D721Med (cell line): ENCODE measurements around the gene CHCHD6.

ENCODE experiments used
- DNase-seq: peaks from one replicate; pipeline ENCODE4 v3.0.0; 2011; ENCODE audit warnings: low spot score; ENCODE audit not compliant: insufficient read length
- FAIRE-seq: peaks from 2 replicates; lab custom pipeline; 2011; peaks lifted over from hg19 to GRCh38; lab: Jason Lieb, UNC
- TF ChIP-seq, protein P1 (sequence below): IDR thresholded peaks from 2 replicates; pipeline ENCODE4 v1.5.1; 2012; ENCODE audit warnings: mild to moderate bottlenecking, control low read depth; ENCODE audit not compliant: insufficient read depth; ENCODE audit errors: missing control alignments

The CHCHD6 gene

DNA sequence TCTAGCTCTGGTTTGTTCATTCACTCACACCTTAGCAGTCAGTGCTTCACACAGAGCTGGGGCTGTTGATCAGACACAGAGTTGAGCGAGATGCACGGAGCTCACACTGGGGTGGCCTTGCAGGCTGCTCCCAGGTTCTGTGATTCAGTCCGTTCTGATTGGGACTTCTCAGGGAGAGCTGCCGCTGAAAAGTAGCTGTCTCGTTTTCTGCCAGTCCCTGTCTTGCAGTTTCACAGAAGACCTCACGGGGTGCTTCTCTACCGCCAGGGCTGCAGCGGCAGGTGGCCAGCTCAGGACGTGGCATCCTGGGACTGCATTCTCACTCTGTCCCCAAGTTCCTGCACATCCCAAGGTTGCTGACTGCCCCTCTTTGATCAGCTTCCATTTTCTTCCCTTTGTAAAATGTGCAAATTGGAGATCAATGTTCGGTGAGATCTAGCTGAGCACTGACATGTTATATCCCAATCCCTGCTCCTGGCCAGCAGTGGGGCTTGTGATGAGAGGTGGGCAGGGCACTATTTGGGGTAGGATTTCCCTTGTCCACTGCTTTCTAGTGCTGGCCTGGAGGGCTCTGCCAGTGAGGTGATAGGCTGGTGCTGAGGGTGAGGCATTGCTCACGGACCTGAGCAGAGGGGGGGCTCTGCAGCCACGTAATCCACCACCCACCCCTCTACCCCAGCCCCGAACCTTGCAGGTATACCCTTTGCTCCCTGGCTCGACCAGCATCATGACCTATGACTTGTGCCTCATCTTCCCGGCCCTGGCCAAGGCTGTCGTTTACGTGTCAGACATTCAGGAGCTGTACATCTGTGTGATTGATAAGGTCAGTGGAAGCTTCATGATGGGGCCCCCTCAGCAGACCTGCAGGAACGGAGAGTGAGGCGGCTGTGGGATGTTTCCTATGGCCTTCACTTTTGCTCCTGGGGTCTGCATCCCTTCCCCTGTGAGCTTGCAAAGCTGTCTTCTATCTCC, 43.8 kb upstream of the CHCHD6 start:
- DNase-seq, result no peak
- no peak for FAIRE-seq

DNA sequence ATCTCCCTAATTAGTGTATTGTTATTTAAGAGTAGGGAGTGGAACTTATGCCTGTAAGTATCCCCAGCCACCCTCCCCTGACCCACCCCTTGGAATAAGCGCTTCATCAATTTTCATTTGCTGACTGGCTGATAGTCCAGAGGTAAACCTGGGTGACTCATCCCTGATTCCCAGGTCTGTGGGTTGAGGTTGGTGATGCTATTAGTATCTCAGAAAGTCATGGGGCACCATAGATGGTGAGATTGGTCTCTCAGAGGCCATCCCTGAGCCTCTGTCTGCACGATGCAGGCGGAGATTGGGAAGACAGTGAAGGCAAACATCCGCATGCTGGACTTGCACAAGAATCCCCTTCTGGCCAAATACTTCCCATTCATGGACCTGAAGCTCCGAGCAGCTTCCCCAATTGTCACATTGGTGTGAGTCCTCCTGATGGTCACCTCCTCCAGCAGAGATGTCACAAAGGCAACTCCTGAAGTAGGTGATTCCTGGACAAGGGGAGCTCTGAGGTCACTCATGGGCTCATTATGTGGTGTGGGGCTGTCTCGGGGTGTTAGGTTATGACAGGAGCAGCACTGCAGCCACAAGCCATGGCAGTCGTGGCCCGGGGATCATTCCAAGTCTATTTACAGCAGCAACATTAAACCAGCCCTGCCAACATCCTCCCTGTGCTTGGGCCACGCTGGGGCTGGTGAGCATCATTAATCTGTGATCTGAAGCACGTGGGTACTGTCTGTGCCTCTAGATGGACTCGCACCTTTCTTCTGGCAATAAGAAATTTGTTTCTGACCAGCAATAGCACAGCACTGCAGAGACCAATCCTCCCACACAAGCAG, 42.3 kb upstream of the CHCHD6 start:
- TF ChIP-seq, protein P1, sequence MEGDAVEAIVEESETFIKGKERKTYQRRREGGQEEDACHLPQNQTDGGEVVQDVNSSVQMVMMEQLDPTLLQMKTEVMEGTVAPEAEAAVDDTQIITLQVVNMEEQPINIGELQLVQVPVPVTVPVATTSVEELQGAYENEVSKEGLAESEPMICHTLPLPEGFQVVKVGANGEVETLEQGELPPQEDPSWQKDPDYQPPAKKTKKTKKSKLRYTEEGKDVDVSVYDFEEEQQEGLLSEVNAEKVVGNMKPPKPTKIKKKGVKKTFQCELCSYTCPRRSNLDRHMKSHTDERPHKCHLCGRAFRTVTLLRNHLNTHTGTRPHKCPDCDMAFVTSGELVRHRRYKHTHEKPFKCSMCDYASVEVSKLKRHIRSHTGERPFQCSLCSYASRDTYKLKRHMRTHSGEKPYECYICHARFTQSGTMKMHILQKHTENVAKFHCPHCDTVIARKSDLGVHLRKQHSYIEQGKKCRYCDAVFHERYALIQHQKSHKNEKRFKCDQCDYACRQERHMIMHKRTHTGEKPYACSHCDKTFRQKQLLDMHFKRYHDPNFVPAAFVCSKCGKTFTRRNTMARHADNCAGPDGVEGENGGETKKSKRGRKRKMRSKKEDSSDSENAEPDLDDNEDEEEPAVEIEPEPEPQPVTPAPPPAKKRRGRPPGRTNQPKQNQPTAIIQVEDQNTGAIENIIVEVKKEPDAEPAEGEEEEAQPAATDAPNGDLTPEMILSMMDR, result no peak
- no peak for FAIRE-seq
- DNase-seq, result no peak

More for the DNA sequence above, 43.8 kb upstream of the CHCHD6 start:
- TF ChIP-seq, protein P1, result no peak

DNA sequence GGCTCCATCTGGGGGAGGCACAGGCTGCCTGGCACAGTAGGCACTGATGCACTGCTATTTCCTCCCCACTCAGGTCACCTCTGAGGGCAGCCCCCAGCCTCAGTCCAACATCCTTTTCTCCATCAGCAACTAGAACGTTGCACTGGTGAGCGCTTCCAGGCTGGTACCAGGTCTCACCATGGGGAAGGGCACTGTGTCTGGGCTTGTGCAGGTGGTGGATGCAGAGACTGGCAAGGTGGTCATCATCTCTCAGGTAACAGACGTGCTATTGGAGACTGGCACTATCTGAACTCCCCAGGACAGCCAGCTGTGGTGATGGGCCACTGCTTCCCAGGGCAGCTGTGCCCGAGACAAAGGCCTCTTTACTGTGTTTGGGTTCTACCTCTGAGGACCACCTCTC, 40.8 kb upstream of the CHCHD6 start:
- no peak for FAIRE-seq
- TF ChIP-seq, protein P1, result no peak
- no peak for DNase-seq

DNA sequence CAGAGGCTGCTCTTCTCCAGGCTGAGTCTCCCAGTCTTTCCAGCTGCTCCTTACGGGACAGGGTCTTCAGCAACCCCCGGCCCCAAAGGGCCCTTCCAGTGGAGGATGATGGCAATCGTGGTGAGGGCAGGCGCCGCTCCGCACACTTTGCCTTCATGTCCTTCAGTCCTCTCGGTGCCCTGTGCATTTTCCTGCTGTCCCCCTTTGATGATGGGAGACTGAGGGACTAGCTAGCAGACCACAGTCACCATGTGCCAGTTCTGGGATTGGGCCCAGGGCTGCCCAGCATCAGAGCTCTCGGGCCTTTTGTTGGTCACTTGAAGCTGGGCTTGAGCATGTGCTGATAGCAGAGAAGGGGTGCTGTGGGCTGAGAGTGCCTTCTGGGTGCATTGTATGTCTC, 40.3 kb upstream of the CHCHD6 start:
- FAIRE-seq, result no peak
- no peak for DNase-seq
- TF ChIP-seq, protein P1, result no peak

DNA sequence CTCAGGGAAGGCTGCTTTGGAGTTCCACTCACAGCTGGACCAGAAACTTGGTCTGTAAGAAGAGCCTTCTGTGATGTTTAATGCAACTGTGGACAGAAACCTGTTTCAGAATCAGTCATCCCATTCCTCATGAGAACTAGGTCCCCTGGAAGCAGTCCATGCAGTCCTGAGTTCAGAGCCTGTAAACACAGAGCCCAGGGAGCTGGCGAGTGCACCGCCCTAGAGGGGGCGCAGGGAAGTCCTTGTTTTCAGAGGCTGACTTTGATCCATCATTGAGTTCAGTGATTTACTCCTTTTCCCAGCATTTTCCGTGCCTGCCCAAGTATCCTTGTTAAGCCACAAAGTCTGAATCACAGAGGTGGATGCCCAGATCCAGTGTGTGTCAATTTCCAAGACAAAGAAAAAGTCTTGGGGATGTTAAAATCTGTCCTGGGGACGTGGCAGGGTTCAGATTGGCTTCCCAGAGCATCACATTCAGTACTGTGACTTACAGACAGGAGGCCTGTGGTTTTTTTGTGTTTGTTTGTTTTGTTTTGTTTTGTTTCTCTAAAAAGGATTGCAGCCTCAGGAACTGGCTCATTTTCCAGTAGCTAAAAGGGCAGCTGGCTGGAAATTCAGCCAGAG, 39.3 kb upstream of the CHCHD6 start:
- DNase-seq (no peak), FAIRE-seq (no peak)
- TF ChIP-seq, protein P1, result no peak

DNA sequence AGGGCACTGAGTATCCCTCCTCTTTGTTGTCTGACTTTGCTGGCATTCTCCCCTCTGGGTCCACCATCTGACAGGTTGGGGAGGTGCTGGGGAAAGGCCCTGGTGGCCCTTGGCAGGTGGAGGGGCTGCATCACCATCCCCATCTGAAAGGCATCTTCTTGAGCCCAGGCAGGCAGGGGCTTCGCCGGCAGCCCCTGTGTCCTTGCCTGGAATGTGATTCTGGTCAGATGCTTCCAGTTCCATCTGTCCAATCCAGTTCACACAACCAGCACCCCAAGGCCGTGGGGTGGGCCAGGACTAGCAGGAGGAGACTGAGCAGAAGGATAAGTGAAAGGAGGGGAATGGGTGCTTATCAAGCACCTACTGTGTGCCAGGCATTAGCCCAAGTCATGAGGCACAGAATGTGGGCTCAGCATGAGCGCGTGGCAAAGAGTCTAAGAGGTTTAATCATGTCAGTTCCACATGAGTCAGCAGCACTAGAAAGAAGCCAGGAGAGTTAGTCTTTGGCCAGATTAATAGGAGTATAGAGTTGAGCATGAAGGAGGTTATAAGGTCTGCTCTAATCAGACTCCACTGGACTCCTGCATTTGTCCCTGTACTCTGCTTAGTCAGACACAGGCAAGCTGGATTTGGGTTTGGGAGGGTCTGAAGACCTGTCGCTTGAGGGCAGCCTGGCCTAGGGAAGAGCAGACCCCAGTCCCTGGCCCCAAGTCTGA, 38.7 kb upstream of the CHCHD6 start:
- no peak for DNase-seq
- TF ChIP-seq, protein P1, result no peak
- FAIRE-seq, result no peak
